Measurements from ENCODE around the gene LHX2. TPM values are rescaled to one million over a fixed set of nuclear protein-coding genes. Genes with fewer than 3 reads are reported as not detected.

The LHX2 gene
- total and polyA plus RNA-seq, 9 donors, result 0.41 to 1.5 (median 0.68) TPM

GRCh38 chr9:124042201-124042721, 30.7 kb downstream of the LHX2 start:
- 73% methylated on average over 5 of the region's 11 CpGs for WGBS (ENCODE audit: insufficient coverage)
- H3K27me3 ChIP-seq (ENCODE audit: control insufficient read depth, insufficient read depth, low read length), result peaks cover 67% of the 10 kb centered on the region
- H3K4me3 ChIP-seq (ENCODE audit: low read length), result no peak overlapping the region
- peaks cover 22% of the 10 kb centered on the region for H3K4me1 ChIP-seq (ENCODE audit: control insufficient read depth, insufficient read depth, low read length)
- no peak overlapping the region for H3K27ac ChIP-seq (ENCODE audit: low read length)
- no peak for DNase-seq
- no peaks in the 10 kb centered on the region for H3K9me3 ChIP-seq (replicated peaks; ENCODE audit: control insufficient read depth, low read depth, low read length)
- H3K36me3 ChIP-seq (ENCODE audit: control insufficient read depth, insufficient read depth, low read length), result no peaks in the 10 kb centered on the region

DNA sequence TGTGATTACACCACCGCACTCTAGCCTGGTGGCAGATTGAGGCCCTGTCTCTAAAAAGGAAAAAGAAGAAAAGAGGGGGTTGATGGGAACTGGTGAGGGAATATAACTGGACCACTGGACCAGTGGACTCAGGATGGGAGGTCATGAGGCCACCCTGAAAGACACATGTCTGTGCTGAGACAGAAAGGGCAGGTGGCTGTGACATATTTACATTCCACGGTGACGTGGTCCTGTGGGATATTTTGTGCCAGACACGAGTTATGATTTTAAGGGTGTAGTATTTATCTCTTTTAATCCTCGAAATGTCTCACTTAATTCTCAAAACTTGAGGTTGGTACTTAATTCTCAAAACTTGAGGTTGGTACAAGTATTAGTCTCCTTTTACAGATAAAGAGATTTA, 32.9 kb downstream of the LHX2 start:
- no peak for DNase-seq
- WGBS (ENCODE audit: insufficient coverage), result 61% methylated on average over 3 of the region's 5 CpGs
- peaks cover 22% of the 10 kb centered on the region for H3K4me1 ChIP-seq (ENCODE audit: control insufficient read depth, insufficient read depth, low read length)
- no peak overlapping the region for H3K27ac ChIP-seq (ENCODE audit: low read length)
- no peaks in the 10 kb centered on the region for H3K36me3 ChIP-seq (ENCODE audit: control insufficient read depth, insufficient read depth, low read length)
- no peaks in the 10 kb centered on the region for H3K9me3 ChIP-seq (replicated peaks; ENCODE audit: control insufficient read depth, low read depth, low read length)
- peaks cover 54% of the 10 kb centered on the region for H3K27me3 ChIP-seq (ENCODE audit: control insufficient read depth, insufficient read depth, low read length)
- no peak overlapping the region for H3K4me3 ChIP-seq (ENCODE audit: low read length)

DNA sequence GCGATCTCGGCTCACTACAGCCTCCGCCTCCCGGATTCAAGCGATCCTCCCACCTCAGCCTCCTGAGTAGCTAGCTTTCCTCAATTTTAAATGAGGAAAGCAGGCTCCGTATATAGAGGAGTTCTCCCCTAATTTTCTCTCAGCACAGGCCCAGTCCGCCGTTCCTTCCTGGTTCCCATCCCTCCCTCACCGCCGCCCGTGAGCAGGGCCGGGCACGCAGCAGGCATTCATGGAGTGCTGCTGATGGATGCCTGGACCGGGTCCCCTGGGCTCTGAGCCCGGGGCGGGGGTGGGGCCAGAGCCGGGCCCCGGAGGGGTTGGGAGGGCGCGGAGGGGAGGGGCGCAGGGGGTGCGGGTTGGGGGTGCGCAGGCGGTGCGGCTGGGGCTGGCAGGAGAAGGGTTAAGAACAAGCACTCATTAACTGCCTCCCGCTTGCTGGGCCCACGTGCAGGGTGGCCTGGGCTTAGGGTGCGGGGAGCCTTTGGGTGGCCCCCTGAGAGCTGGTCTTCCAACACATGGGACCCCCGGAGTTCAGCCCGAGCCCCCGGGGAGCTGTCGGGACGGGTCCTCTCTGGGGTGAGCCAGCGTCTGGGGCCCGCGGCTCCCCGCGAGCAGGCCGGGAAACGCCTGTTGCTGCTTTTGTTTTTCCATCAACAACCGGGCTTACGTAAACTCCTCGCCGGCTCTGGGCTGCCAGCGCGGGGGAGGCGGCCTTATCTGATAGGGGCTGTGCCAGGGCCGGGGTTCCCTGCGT, 33.7 kb downstream of the LHX2 start:
- Histone ChIP-seq H3K4me3 (ENCODE audit: low read length) (peak overlapping the region; percentile 30), H3K36me3 (ENCODE audit: control insufficient read depth, insufficient read depth, low read length) (no peaks in the 10 kb centered on the region), H3K4me1 (ENCODE audit: control insufficient read depth, insufficient read depth, low read length) (peaks cover 22% of the 10 kb centered on the region), H3K9me3 (replicated peaks; ENCODE audit: control insufficient read depth, low read depth, low read length) (no peaks in the 10 kb centered on the region), H3K27ac (ENCODE audit: low read length) (no peak overlapping the region), H3K27me3 (ENCODE audit: control insufficient read depth, insufficient read depth, low read length) (peaks cover 46% of the 10 kb centered on the region)
- DNase-seq, result peak; percentile 48
- WGBS (ENCODE audit: insufficient coverage), result 1% methylated on average over 33 of the region's 49 CpGs

- DNase-seq, result no peak
- Histone ChIP-seq H3K36me3 (ENCODE audit: control insufficient read depth, insufficient read depth, low read length) (no peaks in the 10 kb centered on the region), H3K4me1 (ENCODE audit: control insufficient read depth, insufficient read depth, low read length) (peaks cover 22% of the 10 kb centered on the region), H3K27ac (ENCODE audit: low read length) (no peak overlapping the region), H3K27me3 (ENCODE audit: control insufficient read depth, insufficient read depth, low read length) (peaks cover 42% of the 10 kb centered on the region), H3K9me3 (replicated peaks; ENCODE audit: control insufficient read depth, low read depth, low read length) (no peaks in the 10 kb centered on the region), H3K4me3 (ENCODE audit: low read length) (no peak overlapping the region)
- 12% methylated on average over 16 of the region's 18 CpGs for WGBS (ENCODE audit: insufficient coverage)
These were observed 34.2 kb downstream of the LHX2 start for GRCh38 chr9:124045830-124046177.

DNA sequence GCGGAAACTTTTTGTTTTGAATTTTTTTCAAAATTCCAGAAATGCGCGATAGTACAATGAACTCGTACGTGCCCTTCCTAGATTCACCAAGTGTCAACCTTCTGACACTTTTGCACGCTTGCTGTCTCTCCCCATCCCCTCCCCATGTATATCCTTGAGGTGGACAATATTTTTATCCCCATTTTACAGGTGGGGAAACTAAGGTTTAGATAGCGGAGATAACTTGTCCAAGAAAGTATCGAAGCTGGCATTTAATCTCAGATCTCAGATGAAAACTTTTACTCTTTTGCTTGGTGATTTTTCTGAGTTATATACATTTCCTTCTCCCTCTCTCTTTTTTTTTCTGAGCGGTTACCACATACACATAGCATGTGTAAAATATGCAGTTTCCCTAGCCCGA, 34.6 kb downstream of the LHX2 start:
- H3K27ac ChIP-seq (ENCODE audit: low read length), result no peak overlapping the region
- no peaks in the 10 kb centered on the region for H3K36me3 ChIP-seq (ENCODE audit: control insufficient read depth, insufficient read depth, low read length)
- H3K4me3 ChIP-seq (ENCODE audit: low read length), result no peak overlapping the region
- DNase-seq, result no peak
- peaks cover 20% of the 10 kb centered on the region for H3K4me1 ChIP-seq (ENCODE audit: control insufficient read depth, insufficient read depth, low read length)
- no peaks in the 10 kb centered on the region for H3K9me3 ChIP-seq (replicated peaks; ENCODE audit: control insufficient read depth, low read depth, low read length)
- WGBS (ENCODE audit: insufficient coverage), result 60% methylated on average over 2 of the region's 10 CpGs
- peaks cover 40% of the 10 kb centered on the region for H3K27me3 ChIP-seq (ENCODE audit: control insufficient read depth, insufficient read depth, low read length)

DNA sequence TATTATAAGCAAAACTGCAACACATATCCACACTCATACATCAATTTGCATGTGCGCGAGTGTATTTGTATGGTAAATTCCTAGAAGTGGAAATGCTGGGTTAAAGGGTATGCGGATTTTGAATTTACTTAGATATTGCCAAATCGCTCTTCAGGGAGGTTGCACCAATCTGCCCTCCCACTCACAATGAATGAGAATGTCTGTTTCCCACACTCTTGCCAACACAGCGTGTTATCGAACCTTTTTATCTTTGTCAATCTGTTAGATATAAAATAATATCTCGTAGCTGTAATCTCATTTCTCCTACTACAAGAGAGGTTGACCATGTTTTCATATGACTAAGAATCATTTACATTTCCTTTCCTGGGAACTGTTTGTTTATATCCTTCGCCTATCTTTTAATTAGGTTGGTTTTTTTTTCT, 35.7 kb downstream of the LHX2 start:
- no peak overlapping the region for H3K27ac ChIP-seq (ENCODE audit: low read length)
- H3K4me3 ChIP-seq (ENCODE audit: low read length), result no peak overlapping the region
- no peak for DNase-seq
- no CpG with 5 or more reads among the region's 8 CpGs for WGBS (ENCODE audit: insufficient coverage)
- no peaks in the 10 kb centered on the region for H3K36me3 ChIP-seq (ENCODE audit: control insufficient read depth, insufficient read depth, low read length)
- no peaks in the 10 kb centered on the region for H3K9me3 ChIP-seq (replicated peaks; ENCODE audit: control insufficient read depth, low read depth, low read length)
- H3K27me3 ChIP-seq (ENCODE audit: control insufficient read depth, insufficient read depth, low read length), result peaks cover 30% of the 10 kb centered on the region
- peaks cover 9% of the 10 kb centered on the region for H3K4me1 ChIP-seq (ENCODE audit: control insufficient read depth, insufficient read depth, low read length)

- WGBS (ENCODE audit: insufficient coverage), result no CpG with 5 or more reads among the region's 1 CpG
- Histone ChIP-seq H3K9me3 (replicated peaks; ENCODE audit: control insufficient read depth, low read depth, low read length) (peaks cover 2% of the 10 kb centered on the region), H3K27ac (ENCODE audit: low read length) (no peak overlapping the region), H3K4me3 (ENCODE audit: low read length) (no peak overlapping the region), H3K4me1 (ENCODE audit: control insufficient read depth, insufficient read depth, low read length) (peaks cover 7% of the 10 kb centered on the region), H3K27me3 (ENCODE audit: control insufficient read depth, insufficient read depth, low read length) (peaks cover 5% of the 10 kb centered on the region), H3K36me3 (ENCODE audit: control insufficient read depth, insufficient read depth, low read length) (no peaks in the 10 kb centered on the region)
- DNase-seq, result no peak
These were observed 39.4 kb downstream of the LHX2 start for GRCh38 chr9:124050955-124051354.

- Histone ChIP-seq H3K27ac (ENCODE audit: low read length) (no peak overlapping the region), H3K9me3 (replicated peaks; ENCODE audit: control insufficient read depth, low read depth, low read length) (peaks cover 2% of the 10 kb centered on the region), H3K4me3 (ENCODE audit: low read length) (no peak overlapping the region), H3K4me1 (ENCODE audit: control insufficient read depth, insufficient read depth, low read length) (peaks cover 7% of the 10 kb centered on the region), H3K27me3 (ENCODE audit: control insufficient read depth, insufficient read depth, low read length) (peaks cover 3% of the 10 kb centered on the region), H3K36me3 (ENCODE audit: control insufficient read depth, insufficient read depth, low read length) (no peaks in the 10 kb centered on the region)
- no peak for DNase-seq
- 87% methylated on average over 2 of the region's 5 CpGs for WGBS (ENCODE audit: insufficient coverage)
These were observed 40.8 kb downstream of the LHX2 start for GRCh38 chr9:124052401-124052800.

DNA sequence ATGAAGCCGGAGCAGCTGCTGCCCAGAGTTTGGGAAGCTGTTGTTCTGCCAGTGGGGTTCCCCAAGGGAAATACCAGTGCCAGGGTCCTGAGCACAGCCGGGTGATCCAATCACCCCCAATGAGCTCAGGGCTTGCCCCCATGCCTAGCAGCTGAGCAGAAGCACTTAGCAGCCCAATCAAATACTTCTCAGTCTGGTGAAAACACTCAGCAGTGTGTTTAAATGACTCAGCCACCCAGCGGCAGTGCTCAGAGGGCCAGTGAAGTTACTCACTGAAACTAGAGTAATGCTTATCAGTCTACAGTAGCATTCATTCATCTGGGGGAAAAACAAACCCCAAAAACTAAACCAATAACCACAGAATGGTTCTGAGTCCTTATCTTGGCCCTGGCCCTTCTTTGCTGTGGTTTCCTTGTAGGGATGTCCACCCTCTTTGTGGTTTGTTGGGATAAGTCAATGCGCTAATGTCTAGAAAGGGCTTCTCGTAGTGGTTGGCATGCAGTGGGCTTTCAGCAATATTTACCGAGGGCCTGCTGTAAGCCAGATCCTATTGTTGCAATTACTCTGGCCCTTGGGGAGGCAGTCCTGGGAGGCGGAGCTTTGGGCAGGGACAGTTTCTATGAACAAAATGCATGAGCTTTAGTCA, 43.1 kb downstream of the LHX2 start:
- WGBS (ENCODE audit: insufficient coverage), result 59% methylated on average over 5 of the region's 7 CpGs
- peaks cover 7% of the 10 kb centered on the region for H3K4me1 ChIP-seq (ENCODE audit: control insufficient read depth, insufficient read depth, low read length)
- H3K36me3 ChIP-seq (ENCODE audit: control insufficient read depth, insufficient read depth, low read length), result no peaks in the 10 kb centered on the region
- peak overlapping the region; percentile 4 for H3K27ac ChIP-seq (ENCODE audit: low read length)
- peak; percentile 55 for DNase-seq
- peaks cover 3% of the 10 kb centered on the region for H3K27me3 ChIP-seq (ENCODE audit: control insufficient read depth, insufficient read depth, low read length)
- H3K9me3 ChIP-seq (replicated peaks; ENCODE audit: control insufficient read depth, low read depth, low read length), result peaks cover 2% of the 10 kb centered on the region
- no peak overlapping the region for H3K4me3 ChIP-seq (ENCODE audit: low read length)

DNA sequence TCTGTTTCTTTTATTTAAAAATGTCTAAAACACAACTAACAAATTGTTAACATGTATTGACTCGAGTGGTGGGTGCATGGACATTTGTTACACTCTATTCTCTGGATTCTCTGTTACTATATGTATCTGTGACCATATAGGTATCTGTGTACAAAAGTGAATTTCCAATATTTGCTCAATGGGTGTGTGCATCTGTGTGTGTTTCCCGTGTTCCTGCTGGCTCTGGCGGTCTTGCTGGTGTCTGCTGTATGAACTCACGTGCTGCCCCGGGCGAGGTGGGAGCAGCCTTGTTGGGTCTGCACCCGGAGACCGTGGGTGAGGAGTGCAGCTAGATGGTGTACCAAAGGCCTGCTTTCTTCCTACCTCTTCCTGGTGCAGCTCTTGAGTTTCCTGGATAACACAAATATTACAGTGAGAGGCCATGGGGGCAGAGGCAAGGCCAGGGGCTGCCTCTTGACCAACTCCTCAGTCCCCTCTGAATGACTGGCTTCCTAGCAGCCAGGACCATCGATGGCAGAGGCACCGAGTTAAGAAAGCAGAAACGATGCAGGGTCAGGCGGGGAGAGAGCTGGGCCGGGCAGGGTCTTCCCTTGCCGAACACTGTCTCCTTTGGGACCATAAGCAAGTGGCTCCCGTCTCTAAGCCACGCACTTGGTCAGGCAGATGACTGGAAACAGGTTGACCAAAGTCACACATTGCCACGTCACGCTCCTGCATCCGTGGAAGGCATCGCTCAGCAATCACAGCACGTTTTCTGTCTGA, 49.5 kb downstream of the LHX2 start:
- Histone ChIP-seq H3K27me3 (ENCODE audit: control insufficient read depth, insufficient read depth, low read length) (no peaks in the 10 kb centered on the region), H3K27ac (ENCODE audit: low read length) (no peak overlapping the region), H3K9me3 (replicated peaks; ENCODE audit: control insufficient read depth, low read depth, low read length) (no peaks in the 10 kb centered on the region), H3K4me1 (ENCODE audit: control insufficient read depth, insufficient read depth, low read length) (no peaks in the 10 kb centered on the region), H3K36me3 (ENCODE audit: control insufficient read depth, insufficient read depth, low read length) (no peaks in the 10 kb centered on the region), H3K4me3 (ENCODE audit: low read length) (no peak overlapping the region)
- 75% methylated on average over 13 of the region's 21 CpGs for WGBS (ENCODE audit: insufficient coverage)
- no peak for DNase-seq

Data from muscle of leg (tissue), 11 donors.